Peyer's patch (tissue), 4 donors: ENCODE data around the gene ANKH.

Experiments
- POLR2A ChIP-seq, 2 donors: fragments of 450-650 bp; IDR thresholded peaks; one replicate each; pipeline ENCODE4 v1.5.1; 2017; ENCODE audit warnings: antibody characterized with exemption in 2 of 2, mild to moderate bottlenecking in 2 of 2, moderate library complexity in 2 of 2
- TF ChIP-seq, protein P1 (sequence below), 6 experiments: fragments of 450-650 bp in 4 of 6; fragments of 200-600 bp in 2 of 6; sonication (generic) in 1 of 6; IDR thresholded peaks; one replicate each; pipeline ENCODE4 v1.5.1; 2017 to 2019; ENCODE audit warnings: antibody characterized with exemption in 6 of 6, mild to moderate bottlenecking in 3 of 6, moderate library complexity in 1 of 6

DNA sequence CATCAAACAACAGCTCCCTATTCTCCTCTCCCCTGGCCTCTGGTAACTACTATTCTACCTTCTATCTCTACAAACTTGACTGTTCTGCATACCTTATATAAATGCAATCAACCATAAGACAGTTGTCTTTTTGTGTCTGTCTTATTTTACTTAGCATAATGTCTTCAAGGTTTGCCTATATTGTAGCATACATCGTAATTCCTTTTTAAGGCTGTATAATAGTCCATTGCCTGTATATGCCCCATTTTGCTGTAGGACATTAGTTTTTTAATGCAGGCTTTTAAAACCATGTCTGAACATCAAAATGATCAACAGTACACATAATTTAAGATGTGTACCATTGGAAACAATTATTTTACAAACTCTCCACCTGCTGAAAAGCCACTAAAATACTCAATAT lies 12.4 kb downstream of the ANKH start:
- TF ChIP-seq, protein P1, sequence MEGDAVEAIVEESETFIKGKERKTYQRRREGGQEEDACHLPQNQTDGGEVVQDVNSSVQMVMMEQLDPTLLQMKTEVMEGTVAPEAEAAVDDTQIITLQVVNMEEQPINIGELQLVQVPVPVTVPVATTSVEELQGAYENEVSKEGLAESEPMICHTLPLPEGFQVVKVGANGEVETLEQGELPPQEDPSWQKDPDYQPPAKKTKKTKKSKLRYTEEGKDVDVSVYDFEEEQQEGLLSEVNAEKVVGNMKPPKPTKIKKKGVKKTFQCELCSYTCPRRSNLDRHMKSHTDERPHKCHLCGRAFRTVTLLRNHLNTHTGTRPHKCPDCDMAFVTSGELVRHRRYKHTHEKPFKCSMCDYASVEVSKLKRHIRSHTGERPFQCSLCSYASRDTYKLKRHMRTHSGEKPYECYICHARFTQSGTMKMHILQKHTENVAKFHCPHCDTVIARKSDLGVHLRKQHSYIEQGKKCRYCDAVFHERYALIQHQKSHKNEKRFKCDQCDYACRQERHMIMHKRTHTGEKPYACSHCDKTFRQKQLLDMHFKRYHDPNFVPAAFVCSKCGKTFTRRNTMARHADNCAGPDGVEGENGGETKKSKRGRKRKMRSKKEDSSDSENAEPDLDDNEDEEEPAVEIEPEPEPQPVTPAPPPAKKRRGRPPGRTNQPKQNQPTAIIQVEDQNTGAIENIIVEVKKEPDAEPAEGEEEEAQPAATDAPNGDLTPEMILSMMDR (IDR thresholded peaks at IDR 0.05) = no peak
- TF ChIP-seq POLR2A (IDR thresholded peaks at IDR 0.05) = no peak
